H1 (cell line): ENCODE results near the gene VAMP2. TPM values are rescaled to one million over a fixed set of nuclear protein-coding genes. Genes with fewer than 3 reads are reported as not detected.

Experiments
- CBX8 ChIP-seq: fragments of 300-800, 300-1000 bp; sonication (generic); IDR thresholded peaks from 2 replicates; pipeline ENCODE4 v1.7.1; 2016; ENCODE audit warnings: low read depth, low read length, borderline replicate concordance
- CEBPB ChIP-seq: IDR thresholded peaks from 2 replicates; pipeline ENCODE4 v1.6.1; 2012; ENCODE audit warnings: low read depth, low read length
- CTCF ChIP-seq, 3 experiments: IDR thresholded peaks; 1 replicate in 2 of 3; 2 replicates in 1 of 3; pipeline versions ENCODE4 v1.5.1 to v1.6.1; 2011; ENCODE audit warnings: low read length in 3 of 3, mild to moderate bottlenecking in 3 of 3, inconsistent platforms in 2 of 3, low read depth in 1 of 3, moderate library complexity in 1 of 3; ENCODE audit not compliant: insufficient read depth in 1 of 3; ENCODE audit errors: control extremely low read depth in 1 of 3
- KDM5A ChIP-seq: fragments of 200-600 bp; IDR thresholded peaks from 2 replicates; pipeline ENCODE4 v1.7.1; 2012; ENCODE audit warnings: mild to moderate bottlenecking, low read length, inconsistent platforms, mixed read lengths
- NRF1 ChIP-seq: IDR thresholded peaks from 2 replicates; pipeline ENCODE4 v1.6.1; 2011; ENCODE audit warnings: mild to moderate bottlenecking, low read depth, low read length, improper control_type of control experiment
- POLR2A ChIP-seq, 2 experiments: IDR thresholded peaks; 1 replicate in 1 of 2; 2 replicates in 1 of 2; pipeline ENCODE4 v1.6.1; 2011; ENCODE audit warnings: low read depth in 2 of 2, low read length in 2 of 2, mild to moderate bottlenecking in 2 of 2; ENCODE audit errors: control extremely low read depth in 1 of 2
- POU5F1 ChIP-seq: IDR thresholded peaks from 2 replicates; pipeline ENCODE4 v1.6.1; 2011; ENCODE audit warnings: low read depth, mild to moderate bottlenecking, low read length, moderate library complexity
- RBBP5 ChIP-seq: IDR thresholded peaks from 2 replicates; pipeline ENCODE4 v1.7.1; 2012; ENCODE audit warnings: low read depth, mild to moderate bottlenecking, inconsistent platforms, low read length, moderate library complexity, borderline replicate concordance
- SAP30 ChIP-seq: fragments of 300-600 bp; sonication (generic); IDR thresholded peaks from 2 replicates; pipeline ENCODE4 v1.7.1; 2012; ENCODE audit warnings: low read length, moderate library complexity, mild to moderate bottlenecking, inconsistent platforms; ENCODE audit not compliant: insufficient read depth, insufficient replicate concordance
- SIN3A ChIP-seq, 2 experiments: IDR thresholded peaks in 1 of 2; conservative IDR thresholded peaks in 1 of 2; 2 replicates each; pipeline ENCODE4 v1.6.1; 2011 to 2012; ENCODE audit warnings: low read length in 2 of 2, improper control_type of control experiment in 1 of 2, low read depth in 1 of 2, mild to moderate bottlenecking in 1 of 2
- SUZ12 ChIP-seq: fragments of 200-600 bp; sonication (generic); IDR thresholded peaks from 2 replicates; pipeline ENCODE4 v1.6.1; 2012; ENCODE audit warnings: mild to moderate bottlenecking, inconsistent platforms, low read length, moderate library complexity, mixed read lengths
- TAF1 ChIP-seq: IDR thresholded peaks from 2 replicates; pipeline ENCODE4 v1.6.1; 2011; ENCODE audit warnings: mild to moderate bottlenecking, low read depth, low read length
- TAF7 ChIP-seq: optimal IDR thresholded peaks from 2 replicates; pipeline ENCODE3; 2011; ENCODE audit warnings: low read depth, mild to moderate bottlenecking, inconsistent platforms, low read length, moderate library complexity, borderline replicate concordance
- YY1 ChIP-seq: IDR thresholded peaks from 2 replicates; pipeline ENCODE4 v1.6.1; 2011; ENCODE audit warnings: low read depth, mild to moderate bottlenecking, low read length
- polyA plus RNA-seq, 7 experiments: library from polyadenylated mRNA; depleted of rRNA in 3 of 7; stranded (reverse) in 5 of 7; unstranded in 2 of 7; fragments of >200 nt in 5 of 7; fragments of 200-250 nt in 2 of 7; gene quantifications; 1 replicate in 5 of 7; 2 replicates in 1 of 7; 4 replicates in 1 of 7; pipeline versions ENCODE4 v1.2.1 to v1.2.3, GENCODE V29; 2011 to 2013; ENCODE audit warnings: missing spikeins in 2 of 7, mixed read lengths in 2 of 7
- total RNA-seq: library from RNA; stranded (reverse); fragmentation: NEBNext Ultra II Directional; extraction: Animal tissue kit (Norgen Biotek cat#: 25700); gene quantifications from 2 replicates; pipeline ENCODE4 v1.2.1, GENCODE V29; 2021
- TF ChIP-seq, protein P1 (sequence below): IDR thresholded peaks from 2 replicates; pipeline ENCODE4 v1.6.1; 2011; ENCODE audit warnings: low read length, improper control_type of control experiment

Gene VAMP2
- total and polyA plus RNA-seq, 2 of the 8 experiments (the other 6 are each of a cell fraction or from before 2014, with no cell fraction given), result 19.3 to 20.5 TPM

GRCh38 chr17:8120520-8121406, 42.0 kb downstream of the VAMP2 start (continued):
- TF ChIP-seq YY1, result 0 out of 2 replicates have a peak, but pooled peaks have one; percentile 55
- TF ChIP-seq, protein P1, sequence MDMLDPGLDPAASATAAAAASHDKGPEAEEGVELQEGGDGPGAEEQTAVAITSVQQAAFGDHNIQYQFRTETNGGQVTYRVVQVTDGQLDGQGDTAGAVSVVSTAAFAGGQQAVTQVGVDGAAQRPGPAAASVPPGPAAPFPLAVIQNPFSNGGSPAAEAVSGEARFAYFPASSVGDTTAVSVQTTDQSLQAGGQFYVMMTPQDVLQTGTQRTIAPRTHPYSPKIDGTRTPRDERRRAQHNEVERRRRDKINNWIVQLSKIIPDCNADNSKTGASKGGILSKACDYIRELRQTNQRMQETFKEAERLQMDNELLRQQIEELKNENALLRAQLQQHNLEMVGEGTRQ, result no peak
- TF ChIP-seq TAF1, result 0 out of 2 replicates have a peak, but pooled peaks have one; percentile 25
- peak; percentile 42 for TF ChIP-seq SAP30
- TF ChIP-seq SUZ12, result no peak
- peak in 1 of 2 experiments; percentile 12; a peak in 2 of 4 replicates for TF ChIP-seq SIN3A (conservative IDR thresholded peaks at IDR 0.05 in 1 of 2, IDR thresholded peaks at IDR 0.05 in 1 of 2; ENCODE audit: low read depth in 1 of 2, low read length in 2 of 2)
- peak; percentile 98; the same call in 1 of the 2 replicates for TF ChIP-seq RBBP5
- peak in 1 of 2 experiments; percentile 51; a peak in 1 of 3 replicates for TF ChIP-seq POLR2A (IDR thresholded peaks at IDR 0.05; ENCODE audit: control extremely low read depth in 1 of 2, low read depth in 2 of 2, low read length in 2 of 2)
- TF ChIP-seq KDM5A, result no peak
- peak; percentile 40; the same call in 1 of the 2 replicates for TF ChIP-seq NRF1
- TF ChIP-seq CTCF (IDR thresholded peaks at IDR 0.05; ENCODE audit: control extremely low read depth in 1 of 3, insufficient read depth in 1 of 3, low read depth in 1 of 3, low read length in 3 of 3), result peak in 2 of 3 experiments; percentile 29 to 32; a peak in 2 of 4 replicates
- peak; percentile 56 for TF ChIP-seq TAF7
- TF ChIP-seq CEBPB, result peak; percentile 92
- TF ChIP-seq CBX8, result no peak
- TF ChIP-seq POU5F1, result 0 out of 2 replicates have a peak, but pooled peaks have one; percentile 57
